DND-41 (cell line): Measurements from ENCODE around the gene FLNB.

Source experiments
- EZH2 ChIP-seq: IDR thresholded peaks from 3 replicates; pipeline ENCODE4 v1.6.1; 2012; ENCODE audit warnings: borderline replicate concordance, low read depth, mild to moderate bottlenecking, moderate library complexity, low read length, inconsistent platforms; ENCODE audit not compliant: severe bottlenecking
- TF ChIP-seq, protein P1 (sequence below): IDR thresholded peaks from 2 replicates; pipeline ENCODE4 v1.5.1; 2012; ENCODE audit warnings: borderline replicate concordance, low read length, moderate library complexity, mild to moderate bottlenecking; ENCODE audit not compliant: poor library complexity, severe bottlenecking; ENCODE audit errors: extremely low read depth

DNA sequence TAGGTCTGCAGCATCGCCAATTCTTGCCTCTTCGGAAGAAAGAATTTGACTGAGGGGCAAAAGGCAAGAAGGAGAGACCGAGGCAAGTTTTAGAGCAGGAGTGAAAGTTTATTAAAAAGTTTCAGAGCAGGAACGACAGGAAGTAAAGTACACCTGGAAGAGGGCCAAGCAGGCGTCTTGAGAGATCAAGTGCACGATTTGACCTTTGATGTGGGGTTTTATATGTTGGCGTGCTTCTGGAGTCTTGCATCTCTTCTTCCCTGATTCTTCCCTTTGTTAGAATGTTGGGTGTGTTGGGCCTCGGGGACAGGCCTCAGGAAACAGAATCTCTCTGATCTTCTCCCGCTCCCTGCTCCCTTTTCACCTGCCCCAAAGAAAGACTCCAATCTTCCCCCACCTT lies 40.6 kb upstream of the FLNB start:
- TF ChIP-seq, protein P1, sequence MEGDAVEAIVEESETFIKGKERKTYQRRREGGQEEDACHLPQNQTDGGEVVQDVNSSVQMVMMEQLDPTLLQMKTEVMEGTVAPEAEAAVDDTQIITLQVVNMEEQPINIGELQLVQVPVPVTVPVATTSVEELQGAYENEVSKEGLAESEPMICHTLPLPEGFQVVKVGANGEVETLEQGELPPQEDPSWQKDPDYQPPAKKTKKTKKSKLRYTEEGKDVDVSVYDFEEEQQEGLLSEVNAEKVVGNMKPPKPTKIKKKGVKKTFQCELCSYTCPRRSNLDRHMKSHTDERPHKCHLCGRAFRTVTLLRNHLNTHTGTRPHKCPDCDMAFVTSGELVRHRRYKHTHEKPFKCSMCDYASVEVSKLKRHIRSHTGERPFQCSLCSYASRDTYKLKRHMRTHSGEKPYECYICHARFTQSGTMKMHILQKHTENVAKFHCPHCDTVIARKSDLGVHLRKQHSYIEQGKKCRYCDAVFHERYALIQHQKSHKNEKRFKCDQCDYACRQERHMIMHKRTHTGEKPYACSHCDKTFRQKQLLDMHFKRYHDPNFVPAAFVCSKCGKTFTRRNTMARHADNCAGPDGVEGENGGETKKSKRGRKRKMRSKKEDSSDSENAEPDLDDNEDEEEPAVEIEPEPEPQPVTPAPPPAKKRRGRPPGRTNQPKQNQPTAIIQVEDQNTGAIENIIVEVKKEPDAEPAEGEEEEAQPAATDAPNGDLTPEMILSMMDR, result no peak
- TF ChIP-seq EZH2, result no peak
